SK-N-SH (cell line): ENCODE results near the gene CX3CR1. TPM values are rescaled to one million over a fixed set of nuclear protein-coding genes. Genes with fewer than 3 reads are reported as not detected.

Source experiments
- CTCF ChIA-PET: fragments of 300-600, 350-600 bp; formaldehyde crosslinking; extraction: SDS; loops from one replicate; lab custom pipeline; 2021; lab: Yijun Ruan, JAX
- POLR2A ChIA-PET: fragments of 350-600 bp; sonication (Branson Sonifier 250); formaldehyde crosslinking; extraction: SDS; loops from one replicate; lab custom pipeline; 2020; ENCODE audit warnings: antibody characterized with exemption, inconsistent platforms; lab: Yijun Ruan, JAX
- DNase-seq: peaks from one replicate; pipeline ENCODE4 v3.0.0; 2012
- H2AFZ ChIP-seq: fragments of 200-600 bp; sonication (generic); 2 replicates; pipeline ENCODE4 v1.8.1; 2016; ENCODE audit warnings: antibody characterized with exemption, mild to moderate bottlenecking, low read depth
- H3F3A ChIP-seq: fragments of 200-600 bp; sonication (generic); replicated peaks from 2 replicates; pipeline ENCODE3; 2016; ENCODE audit warnings: antibody characterized with exemption, mild to moderate bottlenecking; ENCODE audit not compliant: insufficient read depth
- H3K27ac ChIP-seq, 2 experiments: fragments of 200-500 bp in 1 of 2; fragments of 200-600 bp in 1 of 2; sonication (Bioruptor generic) in 1 of 2; sonication (generic), shearing (Covaris generic) in 1 of 2; 2 replicates each; pipeline versions ENCODE4 v1.5.1 to v1.6.1; 2014 to 2016; ENCODE audit warnings: low read depth in 2 of 2, inconsistent platforms in 1 of 2, low read length in 1 of 2, mild to moderate bottlenecking in 1 of 2, mixed read lengths in 1 of 2
- H3K27me3 ChIP-seq: fragments of 200-600 bp; sonication (generic), shearing (Covaris generic); 2 replicates; pipeline ENCODE4 v1.6.1; 2016; ENCODE audit warnings: mixed run types; ENCODE audit not compliant: insufficient read depth
- H3K36me3 ChIP-seq, 2 experiments: fragments of 200-500 bp in 1 of 2; fragments of 200-600 bp in 1 of 2; sonication (Bioruptor generic) in 1 of 2; sonication (generic) in 1 of 2; replicated peaks in 1 of 2; 2 replicates each; pipeline versions ENCODE3 to v1.5.1; 2014 to 2016; ENCODE audit warnings: low read length in 1 of 2, mild to moderate bottlenecking in 1 of 2; ENCODE audit not compliant: insufficient read depth in 2 of 2, control insufficient read depth in 1 of 2
- H3K4me1 ChIP-seq, 2 experiments: fragments of 200-500 bp in 1 of 2; fragments of 200-600 bp in 1 of 2; sonication (Bioruptor generic) in 1 of 2; sonication (generic), shearing (Covaris generic) in 1 of 2; 2 replicates each; pipeline versions ENCODE4 v1.5.1 to v1.6.1; 2014 to 2016; ENCODE audit warnings: low read depth in 1 of 2, low read length in 1 of 2, mixed run types in 1 of 2; ENCODE audit not compliant: insufficient read depth in 2 of 2, control insufficient read depth in 1 of 2
- H3K4me2 ChIP-seq: fragments of 200-600 bp; sonication (generic), shearing (Covaris generic); 2 replicates; pipeline ENCODE4 v1.6.1; 2017; ENCODE audit warnings: mixed run types
- H3K4me3 ChIP-seq, 2 experiments: fragments of 200-500 bp in 1 of 2; fragments of 200-600 bp in 1 of 2; sonication (Bioruptor generic) in 1 of 2; sonication (generic), shearing (Covaris generic) in 1 of 2; 2 replicates each; pipeline versions ENCODE4 v1.5.1 to v1.8.1; 2014 to 2016; ENCODE audit warnings: low read depth in 2 of 2, inconsistent platforms in 1 of 2, low read length in 1 of 2, mild to moderate bottlenecking in 1 of 2, mixed read lengths in 1 of 2, moderate library complexity in 1 of 2
- H3K79me2 ChIP-seq: fragments of 200-600 bp; sonication (generic); 2 replicates; pipeline ENCODE4 v1.8.1; 2017; ENCODE audit warnings: mild to moderate bottlenecking; ENCODE audit not compliant: insufficient read depth
- H3K9ac ChIP-seq: fragments of 200-600 bp; sonication (generic); 2 replicates; pipeline ENCODE4 v1.6.1; 2017; ENCODE audit warnings: mixed run types
- H3K9me2 ChIP-seq: fragments of 200-600 bp; sonication (generic); 2 replicates; pipeline ENCODE4 v1.6.1; 2017; ENCODE audit warnings: mixed run types
- H3K9me3 ChIP-seq: fragments of 200-600 bp; sonication (generic); 2 replicates; pipeline ENCODE4 v1.6.1; 2017; ENCODE audit warnings: mixed run types, mild to moderate bottlenecking, moderate library complexity
- H4K20me1 ChIP-seq: fragments of 200-600 bp; sonication (generic); 2 replicates; pipeline ENCODE4 v1.6.1; 2017; ENCODE audit warnings: mild to moderate bottlenecking, mixed run types; ENCODE audit not compliant: insufficient read depth
- CHD2 ChIP-seq: fragments of 150-350 bp; IDR thresholded peaks from 2 replicates; pipeline ENCODE4 v1.6.1; 2018; ENCODE audit warnings: low read length; ENCODE audit not compliant: partially characterized antibody
- ELF1 ChIP-seq: IDR thresholded peaks from 2 replicates; pipeline ENCODE4 v1.4.0; 2012
- EP300 ChIP-seq, 2 experiments: IDR thresholded peaks; 2 replicates each; pipeline versions ENCODE4 v1.4.0 to v1.6.1; 2012; ENCODE audit warnings: borderline replicate concordance in 1 of 2, low read depth in 1 of 2, low read length in 1 of 2
- EZH2phosphoT487 ChIP-seq: fragments of 200-600 bp; sonication (generic); IDR thresholded peaks from 2 replicates; pipeline ENCODE4 v1.6.1; 2017; ENCODE audit warnings: low read depth, mixed run types, mild to moderate bottlenecking, antibody characterized with exemption, moderate library complexity, borderline replicate concordance
- FOXJ3 ChIP-seq: sonication (generic); formaldehyde crosslinking; IDR thresholded peaks from 2 replicates; pipeline ENCODE4 v1.5.1; 2020; ENCODE audit warnings: mild to moderate bottlenecking, missing genetic modification reagents
- GATA2 ChIP-seq: sonication (generic); formaldehyde crosslinking; IDR thresholded peaks from 2 replicates; pipeline ENCODE4 v1.5.0; 2020; ENCODE audit warnings: mild to moderate bottlenecking, missing genetic modification reagents
- NRF1 ChIP-seq: IDR thresholded peaks from 2 replicates; pipeline ENCODE4 v1.6.1; 2012; ENCODE audit warnings: low read depth, mild to moderate bottlenecking, low read length
- RAD21 ChIP-seq: IDR thresholded peaks from 2 replicates; pipeline ENCODE4 v1.6.1; 2012; ENCODE audit warnings: mild to moderate bottlenecking, low read length
- TAF1 ChIP-seq: IDR thresholded peaks from 2 replicates; pipeline ENCODE4 v1.6.1; 2012; ENCODE audit warnings: low read depth, mild to moderate bottlenecking, low read length, moderate library complexity, borderline replicate concordance
- TCF12 ChIP-seq: IDR thresholded peaks from 2 replicates; pipeline ENCODE4 v1.4.0; 2012
- WGBS: methylation state at CpG from one replicate; pipeline ENCODE4 v1.1.6; 2017; ENCODE audit warnings: low lambda C conversion rate; 5-methylcytosine and 5-hydroxymethylcytosine counted together
- polyA plus RNA-seq, 3 experiments: library from polyadenylated mRNA; depleted of rRNA; stranded (reverse); fragments of >200 nt; gene quantifications; 2 replicates each; pipeline ENCODE4 v1.2.3, GENCODE V29; 2012
- TF ChIP-seq, protein P1 (sequence below): fragments of 200-600 bp; sonication (generic); IDR thresholded peaks from 2 replicates; pipeline ENCODE4 v1.6.1; 2017; ENCODE audit warnings: antibody characterized with exemption, mild to moderate bottlenecking, moderate library complexity
- TF ChIP-seq, protein P2 (sequence below): IDR thresholded peaks from 2 replicates; pipeline ENCODE4 v1.4.0; 2012; ENCODE audit warnings: low read depth, borderline replicate concordance

CX3CR1 gene, protein sequence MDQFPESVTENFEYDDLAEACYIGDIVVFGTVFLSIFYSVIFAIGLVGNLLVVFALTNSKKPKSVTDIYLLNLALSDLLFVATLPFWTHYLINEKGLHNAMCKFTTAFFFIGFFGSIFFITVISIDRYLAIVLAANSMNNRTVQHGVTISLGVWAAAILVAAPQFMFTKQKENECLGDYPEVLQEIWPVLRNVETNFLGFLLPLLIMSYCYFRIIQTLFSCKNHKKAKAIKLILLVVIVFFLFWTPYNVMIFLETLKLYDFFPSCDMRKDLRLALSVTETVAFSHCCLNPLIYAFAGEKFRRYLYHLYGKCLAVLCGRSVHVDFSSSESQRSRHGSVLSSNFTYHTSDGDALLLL
- not detected in 2 replicates for polyA plus RNA-seq (2012; rRNA removed)
- 0.01 TPM in 1 of 2 replicates, not detected in the other for polyA plus RNA-seq (2012; cell fraction: cytosol; rRNA removed)
- 0.02 TPM in 1 of 2 replicates, not detected in the other for polyA plus RNA-seq (2012; cell fraction: nucleus; rRNA removed)

DNA sequence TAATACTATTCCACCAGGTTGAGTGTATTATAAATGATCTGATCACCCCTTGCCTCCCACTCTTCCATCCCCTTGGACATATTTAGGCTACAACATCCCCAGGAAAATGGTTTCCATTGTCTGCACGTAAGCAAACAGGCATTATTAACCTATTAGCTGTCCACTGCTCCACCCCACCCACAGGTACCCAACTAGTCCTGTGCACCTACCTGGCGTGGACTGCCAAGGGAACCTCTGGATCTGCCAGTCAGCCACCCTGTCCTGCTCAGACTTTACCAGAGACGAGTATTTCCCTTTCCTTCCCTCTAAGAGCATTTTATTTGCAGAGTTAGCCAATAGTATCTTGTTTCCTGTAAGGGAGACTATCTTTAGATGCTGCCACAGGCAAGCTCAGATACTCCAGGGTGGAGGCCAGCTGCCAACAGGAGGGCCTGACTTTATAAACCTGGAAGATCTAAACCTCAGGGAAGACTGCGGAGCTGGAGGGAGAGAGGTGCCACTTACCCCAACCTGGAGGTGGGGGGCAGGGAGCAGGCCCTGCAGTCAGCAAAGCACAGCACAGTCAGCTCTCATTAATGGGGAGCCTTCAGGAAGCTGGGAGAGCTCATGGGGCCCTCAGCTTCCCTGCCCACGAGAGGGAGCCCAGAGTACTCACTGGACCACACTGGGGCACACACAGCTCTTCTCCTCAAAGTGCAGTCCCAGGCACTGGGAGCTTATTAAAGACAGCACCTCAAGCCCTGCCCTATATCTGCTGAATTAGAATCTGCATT is at the start of gene CX3CR1:
CX3CR1 (minus strand) TSS at position 292 of the 773 bp plus-strand sequence. CDS start 13,527 bp downstream, outside the sequence.
- POLR2A ChIA-PET = interaction anchor here (0.8 kb wide), 1 partner anchor 72 kb away, joined by 4 read pairs; no protein-coding TSS in a partner anchor
- Histone ChIP-seq H3K36me3 (no peaks in the 10 kb centered on the region), H3K4me2 (no peak within 1 kb of the TSS), H2AFZ (no peak within 1 kb of the TSS), H3K27ac (no peak within 1 kb of the TSS), H3K9me3 (no peaks in the 10 kb centered on the region), H3K4me3 (no peak within 1 kb of the TSS), H3F3A (no peaks in the 10 kb centered on the region), H3K4me1 (no peaks in the 10 kb centered on the region), H4K20me1 (no peaks in the 10 kb centered on the region), H3K9ac (no peak within 1 kb of the TSS), H3K27me3 (peaks cover 8% of the 10 kb centered on the region; the same call in 1 of the 2 replicates), H3K79me2 (no peaks in the 10 kb centered on the region), H3K9me2 (no peaks in the 10 kb centered on the region)
- WGBS = 38% methylated on average over 5 of the region's 5 CpGs
- DNase-seq = no peak
- no peak for TF ChIP-seq GATA2
- TF ChIP-seq, protein P1, sequence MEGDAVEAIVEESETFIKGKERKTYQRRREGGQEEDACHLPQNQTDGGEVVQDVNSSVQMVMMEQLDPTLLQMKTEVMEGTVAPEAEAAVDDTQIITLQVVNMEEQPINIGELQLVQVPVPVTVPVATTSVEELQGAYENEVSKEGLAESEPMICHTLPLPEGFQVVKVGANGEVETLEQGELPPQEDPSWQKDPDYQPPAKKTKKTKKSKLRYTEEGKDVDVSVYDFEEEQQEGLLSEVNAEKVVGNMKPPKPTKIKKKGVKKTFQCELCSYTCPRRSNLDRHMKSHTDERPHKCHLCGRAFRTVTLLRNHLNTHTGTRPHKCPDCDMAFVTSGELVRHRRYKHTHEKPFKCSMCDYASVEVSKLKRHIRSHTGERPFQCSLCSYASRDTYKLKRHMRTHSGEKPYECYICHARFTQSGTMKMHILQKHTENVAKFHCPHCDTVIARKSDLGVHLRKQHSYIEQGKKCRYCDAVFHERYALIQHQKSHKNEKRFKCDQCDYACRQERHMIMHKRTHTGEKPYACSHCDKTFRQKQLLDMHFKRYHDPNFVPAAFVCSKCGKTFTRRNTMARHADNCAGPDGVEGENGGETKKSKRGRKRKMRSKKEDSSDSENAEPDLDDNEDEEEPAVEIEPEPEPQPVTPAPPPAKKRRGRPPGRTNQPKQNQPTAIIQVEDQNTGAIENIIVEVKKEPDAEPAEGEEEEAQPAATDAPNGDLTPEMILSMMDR = no peak
- TF ChIP-seq EP300 (IDR thresholded peaks at IDR 0.05; ENCODE audit: borderline replicate concordance in 1 of 2, low read depth in 1 of 2, low read length in 1 of 2) = no peak
- TF ChIP-seq TCF12 = no peak
- TF ChIP-seq NRF1 = no peak
- no peak for TF ChIP-seq ELF1
- no peak for TF ChIP-seq CHD2
- no peak for TF ChIP-seq FOXJ3 (CRISPR knock-in tag)
- TF ChIP-seq TAF1 = no peak
- no peak for TF ChIP-seq EZH2phosphoT487
- no peak for TF ChIP-seq RAD21
- TF ChIP-seq, protein P2, sequence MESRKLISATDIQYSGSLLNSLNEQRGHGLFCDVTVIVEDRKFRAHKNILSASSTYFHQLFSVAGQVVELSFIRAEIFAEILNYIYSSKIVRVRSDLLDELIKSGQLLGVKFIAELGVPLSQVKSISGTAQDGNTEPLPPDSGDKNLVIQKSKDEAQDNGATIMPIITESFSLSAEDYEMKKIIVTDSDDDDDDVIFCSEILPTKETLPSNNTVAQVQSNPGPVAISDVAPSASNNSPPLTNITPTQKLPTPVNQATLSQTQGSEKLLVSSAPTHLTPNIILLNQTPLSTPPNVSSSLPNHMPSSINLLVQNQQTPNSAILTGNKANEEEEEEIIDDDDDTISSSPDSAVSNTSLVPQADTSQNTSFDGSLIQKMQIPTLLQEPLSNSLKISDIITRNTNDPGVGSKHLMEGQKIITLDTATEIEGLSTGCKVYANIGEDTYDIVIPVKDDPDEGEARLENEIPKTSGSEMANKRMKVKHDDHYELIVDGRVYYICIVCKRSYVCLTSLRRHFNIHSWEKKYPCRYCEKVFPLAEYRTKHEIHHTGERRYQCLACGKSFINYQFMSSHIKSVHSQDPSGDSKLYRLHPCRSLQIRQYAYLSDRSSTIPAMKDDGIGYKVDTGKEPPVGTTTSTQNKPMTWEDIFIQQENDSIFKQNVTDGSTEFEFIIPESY = no peak
- CTCF ChIA-PET = interaction anchor here (0.6 to 6.3 kb wide), 6 partner anchors 11 to 280 kb away, joined by 3 to 94 read pairs (median 6); no protein-coding TSS in a partner anchor
